Fibroblast of villous mesenchyme (primary cell): Measurements from ENCODE around the gene PM20D2. TPM values are rescaled to one million over a fixed set of nuclear protein-coding genes. Genes with fewer than 3 reads are reported as not detected.
"Not testable (repeated sequence)": the region's sequence is repeated elsewhere in the genome, so short reads cannot be mapped to it uniquely, and the experiment has no call there.

Experiments used
- DNase-seq: peaks from one replicate; pipeline ENCODE4 v3.0.0-alpha.2; 2010; ENCODE audit warnings: low read depth
- H3K4me3 ChIP-seq: 2 replicates; pipeline ENCODE4 v1.5.1; 2011; ENCODE audit warnings: low read depth, mild to moderate bottlenecking, low read length
- CTCF ChIP-seq: IDR thresholded peaks from 2 replicates; pipeline ENCODE4 v1.5.1; 2012; ENCODE audit warnings: low read depth, mild to moderate bottlenecking, low read length; ENCODE audit not compliant: insufficient read depth
- total RNA-seq: library from RNA; depleted of rRNA; stranded (reverse); fragments of >200 nt; gene quantifications from 2 replicates; pipeline ENCODE4 v1.2.3, GENCODE V29; 2012

The PM20D2 gene
- total RNA-seq, 1 donor: 13.8 TPM

GRCh38 chr6:89117211-89118108 lies 28.4 kb upstream of the PM20D2 start, which contains the start of gene SRSF12:
Gene SRSF12 (minus strand): TSS chr6:89118071. CDS start chr6:89117887, 184 bp downstream.
- TF ChIP-seq CTCF: no peak
- DNase-seq: peak; percentile 14

DNA sequence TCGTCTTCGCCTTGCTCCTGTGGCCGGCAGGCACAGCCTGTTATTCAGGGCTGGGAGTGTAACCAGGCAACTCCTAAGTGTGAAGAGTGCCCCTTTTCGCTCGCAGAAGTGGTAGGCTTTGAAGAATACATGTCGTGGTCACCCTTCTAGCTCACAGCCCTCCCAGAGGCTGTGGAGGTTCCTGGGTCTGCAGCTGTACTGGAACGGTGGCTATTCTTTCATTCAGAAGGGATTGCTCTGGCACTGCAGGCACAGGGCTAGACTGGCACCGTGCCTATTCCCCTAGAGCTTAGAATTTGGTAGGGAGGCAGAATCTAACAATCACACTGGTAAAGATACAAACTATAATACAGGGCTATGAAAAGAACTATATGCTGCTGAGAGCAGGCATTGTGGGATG lies 26.9 kb upstream of the PM20D2 start:
- DNase-seq: no peak
- H3K4me3 ChIP-seq: no peak overlapping the region
- no peak for TF ChIP-seq CTCF

More at GRCh38 chr6:89117211-89118108, 28.4 kb upstream of the PM20D2 start, which contains the start of gene SRSF12:
- peak within 1 kb of the TSS; percentile 50 for H3K4me3 ChIP-seq

- DNase-seq: no peak
- no peak overlapping the region for H3K4me3 ChIP-seq
- TF ChIP-seq CTCF: no peak
These were observed 25.5 kb upstream of the PM20D2 start for GRCh38 chr6:89120371-89120770.

- no peak for TF ChIP-seq CTCF
- DNase-seq: no peak
These were observed 23.9 kb upstream of the PM20D2 start for GRCh38 chr6:89121934-89122333.

DNA sequence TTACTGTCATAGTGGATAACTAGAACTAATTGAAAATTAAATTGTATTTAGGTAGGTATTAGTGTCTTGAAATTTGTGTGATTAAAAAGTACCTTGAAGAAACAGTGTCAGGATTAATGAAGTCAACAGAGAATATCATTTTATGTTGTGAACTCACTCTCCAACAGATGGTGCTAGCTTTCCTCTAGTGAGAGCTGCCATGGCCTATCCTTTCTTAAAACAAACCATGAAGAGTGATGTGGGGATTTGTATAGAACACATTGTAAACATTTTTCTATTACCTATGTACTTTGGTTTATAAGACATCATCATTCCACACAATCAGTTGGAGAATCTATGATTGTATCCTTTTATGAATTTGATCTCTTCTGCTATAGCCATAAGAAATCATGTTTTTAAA lies 23.2 kb upstream of the PM20D2 start:
- TF ChIP-seq CTCF: peak; percentile 58
- DNase-seq: peak; percentile 48
- no peak overlapping the region for H3K4me3 ChIP-seq

More at GRCh38 chr6:89121934-89122333, 23.9 kb upstream of the PM20D2 start:
- H3K4me3 ChIP-seq: no peak overlapping the region

GRCh38 chr6:89128256-89128671 lies 17.6 kb upstream of the PM20D2 start:
- not testable (repeated sequence) for DNase-seq, H3K4me3 ChIP-seq

- no peak overlapping the region for H3K4me3 ChIP-seq
- no peak for DNase-seq
- no peak for TF ChIP-seq CTCF
These were observed 14.3 kb upstream of the PM20D2 start for GRCh38 chr6:89131599-89131998.
